PC-9 (cell line): ENCODE data around the gene CPSF4L.

Source experiments
- EZH2 ChIP-seq: fragments of 200-600 bp; sonication (generic); IDR thresholded peaks from 2 replicates; pipeline ENCODE4 v1.8.0; 2017; ENCODE audit warnings: antibody characterized with exemption, low read depth
- TF ChIP-seq, protein P1 (sequence below): fragments of 200-600 bp; sonication (generic); conservative IDR thresholded peaks from 2 replicates; pipeline ENCODE4 v1.6.1; 2017; ENCODE audit warnings: mixed run types, antibody characterized with exemption, mild to moderate bottlenecking, moderate library complexity

DNA sequence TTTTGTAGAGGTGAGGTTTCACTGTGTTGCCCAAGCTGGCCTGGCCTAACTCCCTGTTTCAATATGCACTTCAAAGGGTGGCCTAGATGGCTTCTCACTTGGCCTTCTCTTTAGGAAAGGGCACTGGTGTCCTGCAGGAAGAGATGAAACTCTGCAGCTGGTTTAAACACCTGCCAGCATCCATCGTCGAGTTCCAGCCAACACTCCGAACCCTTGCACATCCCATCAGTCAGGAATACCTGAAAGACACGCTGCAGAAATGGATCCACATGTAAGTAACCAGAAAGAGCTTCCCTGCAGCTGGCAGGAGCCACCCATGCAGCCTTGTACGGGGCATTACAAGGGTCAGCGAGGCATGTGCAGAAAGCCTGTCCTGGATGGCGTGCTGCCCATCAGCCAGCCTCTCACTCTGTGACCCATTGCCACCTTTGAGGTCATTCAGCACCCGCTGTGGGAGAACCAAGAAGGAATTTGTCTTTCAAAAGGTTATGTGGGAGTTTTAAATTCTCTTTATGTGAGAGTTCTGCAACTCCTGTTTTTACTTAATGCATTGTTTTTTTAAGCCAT, 61.8 kb downstream of the CPSF4L start:
- no peak for TF ChIP-seq EZH2
- TF ChIP-seq, protein P1, sequence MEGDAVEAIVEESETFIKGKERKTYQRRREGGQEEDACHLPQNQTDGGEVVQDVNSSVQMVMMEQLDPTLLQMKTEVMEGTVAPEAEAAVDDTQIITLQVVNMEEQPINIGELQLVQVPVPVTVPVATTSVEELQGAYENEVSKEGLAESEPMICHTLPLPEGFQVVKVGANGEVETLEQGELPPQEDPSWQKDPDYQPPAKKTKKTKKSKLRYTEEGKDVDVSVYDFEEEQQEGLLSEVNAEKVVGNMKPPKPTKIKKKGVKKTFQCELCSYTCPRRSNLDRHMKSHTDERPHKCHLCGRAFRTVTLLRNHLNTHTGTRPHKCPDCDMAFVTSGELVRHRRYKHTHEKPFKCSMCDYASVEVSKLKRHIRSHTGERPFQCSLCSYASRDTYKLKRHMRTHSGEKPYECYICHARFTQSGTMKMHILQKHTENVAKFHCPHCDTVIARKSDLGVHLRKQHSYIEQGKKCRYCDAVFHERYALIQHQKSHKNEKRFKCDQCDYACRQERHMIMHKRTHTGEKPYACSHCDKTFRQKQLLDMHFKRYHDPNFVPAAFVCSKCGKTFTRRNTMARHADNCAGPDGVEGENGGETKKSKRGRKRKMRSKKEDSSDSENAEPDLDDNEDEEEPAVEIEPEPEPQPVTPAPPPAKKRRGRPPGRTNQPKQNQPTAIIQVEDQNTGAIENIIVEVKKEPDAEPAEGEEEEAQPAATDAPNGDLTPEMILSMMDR = no peak
